GM18511 (cell line): Measurements from ENCODE around the gene PDHB.

Experiments used
- ATAC-seq: cut with Tn5 transposase; IDR thresholded peaks from one replicate; pipeline ENCODE4 v1.9.1; 2021; ENCODE audit warnings: mild to moderate bottlenecking, moderate library complexity; ENCODE audit not compliant: unreplicated experiment

The PDHB gene

DNA sequence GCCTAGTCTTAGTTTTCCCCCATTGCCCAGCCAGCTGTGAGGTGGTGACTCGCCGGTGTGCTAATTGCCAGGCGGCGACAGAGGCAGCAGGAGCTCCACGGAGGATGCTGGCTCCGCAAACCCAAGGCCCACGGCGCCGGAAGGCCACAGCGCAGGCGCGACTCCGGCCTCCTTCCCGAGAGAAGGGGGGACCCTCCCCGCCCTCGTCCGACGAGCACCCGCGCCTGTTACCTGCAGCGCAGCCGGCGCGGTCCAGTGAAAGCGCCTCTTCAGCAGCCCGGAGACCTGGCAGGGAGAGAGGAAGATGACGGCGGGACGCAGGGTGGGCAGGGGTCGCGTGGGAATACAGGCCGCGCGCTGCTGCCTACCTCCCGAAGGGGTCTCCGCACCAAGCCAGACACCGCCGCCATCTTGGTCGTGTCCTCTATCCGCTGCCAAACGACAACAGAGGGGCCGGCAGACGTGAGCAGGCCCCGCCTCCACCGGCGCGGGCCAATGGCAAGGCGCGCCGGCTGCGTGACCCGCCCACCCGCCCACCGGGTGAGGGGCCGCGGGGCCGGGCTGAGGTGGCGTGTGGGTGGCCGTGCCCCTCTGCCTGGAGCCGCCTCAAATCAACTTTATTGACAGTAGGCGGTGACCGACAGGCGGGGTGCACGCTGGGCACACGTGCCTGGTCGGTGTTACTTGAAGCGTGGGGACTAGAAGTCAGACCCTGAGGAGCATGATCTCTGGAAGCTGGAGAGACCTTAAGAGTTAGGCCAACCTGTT is at the start of gene PDHB:
Gene PDHB (minus strand): TSS at position 433 of the 768 bp plus-strand sequence. CDS start 23 bp downstream, at position 410.
- ATAC-seq, result peak; percentile 96

DNA sequence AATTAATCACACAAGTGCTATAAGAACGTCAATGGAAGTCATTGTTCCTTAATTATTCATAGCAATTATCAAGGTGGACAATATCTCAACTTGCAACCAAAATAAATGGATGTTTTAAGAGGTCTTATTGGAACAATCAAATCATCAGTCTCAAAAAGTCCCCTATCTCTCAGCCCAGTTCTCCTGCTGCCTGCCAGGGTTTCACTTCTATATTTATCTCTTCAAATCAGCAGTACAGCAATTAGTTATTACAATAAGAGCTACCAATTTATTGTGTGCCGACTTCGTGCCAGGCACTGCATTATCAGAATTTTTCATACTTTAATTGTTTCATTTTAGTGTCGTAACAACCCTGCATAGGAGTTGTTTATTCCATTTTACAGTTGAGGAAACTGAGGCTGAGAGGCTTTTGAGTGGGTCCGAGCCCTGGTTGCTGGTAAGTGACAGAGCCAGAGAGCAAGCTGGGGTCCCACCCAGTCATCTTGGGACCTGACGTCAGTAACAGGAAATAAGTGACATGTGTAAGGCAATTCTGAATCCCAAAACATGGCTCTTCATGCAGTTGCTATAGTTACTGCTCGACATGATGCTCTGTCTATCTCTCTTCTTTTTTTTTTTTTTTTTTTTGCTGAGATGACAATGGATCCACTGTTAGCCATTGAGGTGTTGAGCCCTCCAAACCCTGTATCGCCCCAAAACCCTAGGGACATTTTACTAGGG is 49.4 kb upstream of the PDHB start:
- no peak for ATAC-seq

DNA sequence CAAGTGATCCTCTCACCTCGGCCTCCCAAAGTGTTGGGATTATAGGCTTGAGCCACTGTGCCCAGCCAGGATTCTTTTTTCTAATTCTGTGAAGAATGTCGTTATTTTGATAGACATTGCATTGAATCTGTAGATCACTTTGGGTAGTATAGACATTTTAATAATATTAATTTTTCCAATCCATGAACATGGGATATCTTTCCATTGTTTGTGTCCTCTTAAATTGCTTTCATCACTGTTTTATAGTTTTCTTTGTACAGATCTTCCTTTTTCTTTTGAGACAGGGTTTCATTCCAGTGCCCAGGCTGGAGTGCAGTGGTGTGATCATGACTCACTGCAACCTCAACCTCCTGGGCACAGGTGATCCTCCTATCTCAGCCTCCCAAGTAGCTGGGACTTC is 46.7 kb upstream of the PDHB start:
- no peak for ATAC-seq

DNA sequence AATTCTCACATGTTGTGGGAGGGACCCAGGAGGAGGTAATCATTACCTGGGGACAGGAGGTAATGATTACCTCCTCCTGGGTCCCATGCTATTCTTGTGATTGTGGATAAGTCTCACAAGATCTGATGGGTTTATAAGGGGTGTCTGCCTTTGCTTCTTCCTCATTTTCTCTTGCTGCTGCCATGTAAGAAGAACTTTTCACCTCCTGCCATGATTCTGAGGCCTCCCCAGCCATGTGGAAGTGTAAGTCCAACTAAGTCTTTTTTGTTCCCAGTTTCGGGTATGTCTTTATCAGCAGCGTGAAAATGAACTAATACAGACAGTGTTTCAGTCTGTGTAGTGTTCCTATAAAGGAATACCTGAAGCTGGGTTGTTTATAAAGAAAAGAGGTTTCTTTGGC is 45.1 kb upstream of the PDHB start:
- no peak for ATAC-seq

DNA sequence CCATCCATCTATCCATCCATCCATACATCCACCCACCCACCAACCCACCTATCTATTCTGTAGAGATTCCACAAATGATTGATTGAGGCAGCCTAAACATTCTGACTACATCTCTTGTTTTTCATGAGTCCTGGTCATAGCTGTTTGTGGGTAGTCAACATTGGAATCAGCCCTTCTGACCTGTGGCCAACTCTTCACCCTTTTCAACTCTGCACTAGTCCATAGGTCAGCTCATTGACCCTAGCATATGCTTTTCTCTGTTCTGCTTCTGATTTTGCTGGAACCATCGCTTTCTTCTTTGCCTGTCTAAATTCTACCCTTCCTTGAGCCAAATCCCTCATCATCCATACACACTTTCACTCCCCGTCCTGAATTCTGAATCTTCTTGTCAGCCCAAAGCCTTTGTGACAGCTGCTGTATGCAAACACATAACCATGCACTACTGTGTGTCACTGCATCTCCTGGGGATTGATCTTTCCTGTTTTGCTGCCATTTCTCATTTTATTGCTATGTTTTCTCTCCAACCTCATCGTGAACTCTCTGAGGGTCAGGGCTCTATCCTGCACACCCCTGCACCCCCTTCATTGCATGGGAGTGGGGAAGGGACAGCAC is 41.4 kb upstream of the PDHB start:
- ATAC-seq, result no peak

GRCh38 chr3:58474348-58474911 is 40.8 kb upstream of the PDHB start:
- ATAC-seq, result no peak

- no peak for ATAC-seq
These were observed 39.6 kb upstream of the PDHB start for GRCh38 chr3:58473275-58473674.

GRCh38 chr3:58471025-58471887 is 37.6 kb upstream of the PDHB start:
- ATAC-seq, result peak; percentile 67

DNA sequence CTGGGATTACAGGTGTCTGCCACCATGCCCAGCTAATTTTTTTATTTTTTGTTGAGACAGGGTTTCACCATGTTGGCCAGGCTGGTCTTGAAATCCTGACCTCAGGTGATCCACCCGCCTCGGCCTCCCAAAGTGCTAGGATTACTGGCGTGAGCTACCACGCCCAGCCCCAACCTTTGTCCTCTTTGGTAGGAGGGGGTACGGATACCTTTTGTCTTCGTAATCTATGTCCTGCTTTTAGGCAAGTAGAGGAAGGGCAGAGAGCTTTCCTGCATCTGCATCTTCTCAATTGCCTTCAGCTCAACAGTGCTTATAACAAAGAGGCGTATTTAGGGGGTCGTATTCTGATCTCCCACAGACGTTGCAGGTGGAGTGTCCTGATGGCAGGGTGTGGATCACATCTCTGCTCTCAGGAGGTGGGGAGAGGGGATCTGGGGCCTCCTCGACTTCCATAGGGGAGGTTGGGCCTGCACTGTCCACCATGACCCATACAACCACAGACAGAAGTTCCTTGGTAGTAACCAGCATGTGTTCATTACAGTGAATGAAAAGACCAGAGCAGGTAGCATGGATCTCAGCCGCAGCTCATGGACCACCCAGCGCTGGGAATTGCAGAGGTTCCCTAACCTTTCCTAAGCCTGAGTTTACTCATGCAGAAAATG is 36.9 kb upstream of the PDHB start:
- ATAC-seq, result no peak

GRCh38 chr3:58469096-58469495 is 35.5 kb upstream of the PDHB start:
- no peak for ATAC-seq

DNA sequence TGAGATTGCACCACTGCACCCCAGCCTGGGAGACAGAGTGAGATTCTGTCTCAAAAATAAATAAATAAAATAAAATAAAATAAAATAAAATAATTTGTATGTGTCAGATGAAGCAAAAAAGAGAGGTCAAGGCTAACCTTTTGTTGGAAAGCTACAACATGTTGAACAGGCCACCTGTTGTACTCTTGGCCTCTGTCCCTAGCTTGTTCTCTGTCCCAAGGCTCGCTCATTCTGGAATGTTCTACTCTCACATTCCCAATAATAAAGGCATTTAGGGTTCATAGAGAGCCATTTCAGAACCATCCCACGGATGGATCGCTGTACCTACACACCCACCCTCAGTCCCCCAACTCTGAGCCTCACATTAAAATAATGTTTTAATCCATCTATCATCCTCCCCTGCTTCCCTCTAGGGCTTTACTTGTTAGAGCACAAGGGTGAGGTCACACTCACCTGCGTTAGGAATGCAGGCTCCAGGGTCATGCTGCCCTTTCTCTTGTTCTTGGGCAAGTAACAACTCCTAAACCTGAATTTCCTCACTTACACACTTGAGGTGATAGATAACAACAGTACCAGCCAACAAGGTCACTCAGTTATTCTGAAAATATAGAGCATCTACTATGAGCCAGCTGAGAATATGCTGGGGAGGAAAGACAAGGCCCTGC is 33.4 kb upstream of the PDHB start:
- no peak for ATAC-seq

DNA sequence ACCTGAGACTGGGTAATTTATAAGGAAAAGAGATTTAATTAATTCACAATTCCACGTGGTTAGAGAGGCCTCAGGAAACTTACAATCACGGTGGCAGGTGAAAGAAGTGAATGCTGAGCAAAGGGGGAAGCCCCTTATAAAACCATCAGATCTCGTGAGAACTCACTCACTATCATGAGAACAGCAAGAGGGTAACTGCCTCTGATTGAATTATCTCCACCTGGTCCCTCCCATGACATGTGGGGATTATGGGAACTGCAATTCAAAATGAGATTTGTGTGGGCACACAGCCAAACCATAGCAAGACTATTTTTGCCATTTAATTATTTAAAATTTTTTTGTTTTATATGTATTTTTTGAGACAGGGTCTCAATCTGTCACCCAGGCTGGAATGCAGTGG is 31.2 kb upstream of the PDHB start:
- no peak for ATAC-seq

- no peak for ATAC-seq
These were observed 30.3 kb upstream of the PDHB start for GRCh38 chr3:58463942-58464271.

GRCh38 chr3:58463181-58463941 is 29.7 kb upstream of the PDHB start:
- ATAC-seq, result peak; percentile 94

GRCh38 chr3:58462829-58463180 is 29.2 kb upstream of the PDHB start:
- ATAC-seq, result no peak

GRCh38 chr3:58459160-58459559 is 25.5 kb upstream of the PDHB start:
- no peak for ATAC-seq

DNA sequence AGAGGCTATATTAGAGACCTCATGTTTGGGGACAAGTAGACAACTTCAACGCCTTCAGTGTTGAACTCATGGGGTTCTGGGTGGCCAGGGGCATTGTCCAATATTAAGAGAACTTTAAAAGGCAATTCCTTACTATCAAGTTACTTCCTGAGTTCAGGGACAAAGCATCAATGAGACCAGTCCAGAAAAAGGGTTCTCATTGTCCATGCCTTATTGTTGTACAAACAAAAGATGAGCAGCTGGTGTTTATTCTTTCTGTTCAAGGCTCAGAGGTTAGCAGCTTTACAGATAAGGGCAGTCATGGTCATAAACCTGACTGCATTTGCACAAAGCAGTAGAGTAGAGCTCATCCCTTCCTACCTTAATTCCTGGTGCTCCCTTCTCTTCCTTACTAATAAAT is 18.5 kb upstream of the PDHB start:
- no peak for ATAC-seq

DNA sequence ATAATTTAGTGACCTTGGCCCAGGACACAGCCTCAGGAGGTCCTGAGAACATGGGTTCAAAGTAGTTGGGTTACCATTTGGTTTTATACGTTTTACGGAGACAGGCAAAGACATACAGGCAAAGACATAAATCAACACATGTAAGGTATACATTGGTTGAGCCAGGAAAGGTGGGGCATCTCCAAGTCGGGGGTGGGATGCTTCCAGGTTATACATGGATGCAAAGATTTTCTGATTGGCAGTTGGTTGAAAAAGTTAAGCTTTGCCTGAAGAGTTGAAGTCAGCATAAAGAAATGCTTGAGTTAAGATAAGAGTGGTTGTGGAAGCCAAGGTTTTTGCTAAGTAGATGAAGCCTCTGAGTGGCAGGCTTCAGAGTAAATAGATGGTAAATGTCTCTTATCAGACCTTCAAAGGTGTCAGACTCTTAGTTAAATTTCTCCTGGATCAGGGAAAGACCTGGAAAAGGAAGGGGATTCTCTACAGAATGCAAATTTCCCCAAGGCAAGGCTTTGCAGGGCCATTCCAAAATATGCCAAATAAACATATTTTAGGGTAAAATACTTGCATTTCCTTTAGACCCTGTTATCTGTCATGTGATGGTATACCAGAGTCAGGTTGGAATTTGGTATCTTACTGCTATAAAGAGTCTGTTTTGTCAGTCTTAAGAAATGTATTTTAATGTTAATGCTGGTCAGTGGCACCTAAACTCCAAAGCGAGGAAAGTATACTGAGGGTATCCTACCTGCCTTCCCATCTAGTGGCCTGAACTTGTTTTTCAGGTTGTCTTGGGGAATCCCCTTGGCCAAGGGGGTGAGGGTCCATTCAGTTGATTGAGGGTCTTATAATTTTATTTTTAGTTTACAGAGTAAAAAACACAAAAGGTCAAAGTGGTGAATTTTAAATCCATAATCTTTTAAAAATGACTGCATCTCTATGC is 8.2 kb upstream of the PDHB start:
- ATAC-seq, result no peak
